Smooth muscle cell (in vitro differentiated cells): ENCODE measurements around the gene TSR3. TPM values are rescaled to one million over a fixed set of nuclear protein-coding genes. Genes with fewer than 3 reads are reported as not detected.

Experiments
- DNase-seq: peaks from one replicate; lab custom pipeline; 2025; ENCODE audit not compliant: unreplicated experiment; lab: John Stamatoyannopoulos, UW
- H2AFZ ChIP-seq: fragments of 200-600 bp; sonication (generic); 2 replicates; pipeline ENCODE4 v1.6.0; 2016; ENCODE audit warnings: antibody characterized with exemption, low read depth, mild to moderate bottlenecking
- H3F3A ChIP-seq: fragments of 200-600 bp; sonication (generic); 2 replicates; pipeline ENCODE4 v1.6.0; 2017; ENCODE audit warnings: antibody characterized with exemption, low read depth
- H3K27ac ChIP-seq: fragments of 200-600 bp; sonication (generic); 2 replicates; pipeline ENCODE4 v1.5.1; 2016; ENCODE audit warnings: low read depth, mild to moderate bottlenecking
- H3K27me3 ChIP-seq: fragments of 200-600 bp; sonication (generic); 2 replicates; pipeline ENCODE4 v1.6.1; 2016; ENCODE audit warnings: low read depth, mild to moderate bottlenecking
- H3K36me3 ChIP-seq: fragments of 200-600 bp; sonication (generic); 2 replicates; pipeline ENCODE4 v1.5.1; 2016; ENCODE audit warnings: low read depth
- H3K4me1 ChIP-seq: fragments of 200-600 bp; sonication (generic); 2 replicates; pipeline ENCODE4 v1.5.1; 2016; ENCODE audit warnings: low read depth
- H3K4me2 ChIP-seq: fragments of 200-600 bp; sonication (generic); 2 replicates; pipeline ENCODE4 v1.6.0; 2016; ENCODE audit warnings: mild to moderate bottlenecking
- H3K4me3 ChIP-seq: fragments of 200-600 bp; sonication (generic); 2 replicates; pipeline ENCODE4 v1.5.1; 2016; ENCODE audit warnings: mild to moderate bottlenecking
- H3K79me2 ChIP-seq: fragments of 200-600 bp; sonication (generic); 2 replicates; pipeline ENCODE4 v1.6.0; 2016; ENCODE audit warnings: low read depth, mild to moderate bottlenecking
- H3K9ac ChIP-seq: fragments of 200-600 bp; sonication (generic); 2 replicates; pipeline ENCODE4 v1.6.0; 2016; ENCODE audit warnings: low read depth
- H3K9me3 ChIP-seq: fragments of 200-600 bp; sonication (generic); replicated peaks from 2 replicates; pipeline ENCODE4 v1.5.1; 2016; ENCODE audit warnings: low read depth
- H4K20me1 ChIP-seq: fragments of 200-600 bp; sonication (generic); 2 replicates; pipeline ENCODE4 v1.6.0; 2016; ENCODE audit warnings: low read depth
- CTCF ChIP-seq: fragments of 200-600 bp; sonication (generic); IDR thresholded peaks from 2 replicates; pipeline ENCODE4 v1.5.1; 2017; ENCODE audit warnings: borderline replicate concordance, mild to moderate bottlenecking, antibody characterized with exemption; ENCODE audit not compliant: insufficient read depth, poor library complexity, severe bottlenecking
- WGBS: methylation state at CpG from one replicate; pipeline ENCODE4 v1.1.7; 2016; ENCODE audit warnings: low lambda C conversion rate; 5-methylcytosine and 5-hydroxymethylcytosine counted together
- polyA plus RNA-seq: library from polyadenylated mRNA; unstranded; fragments of >200 nt; fragmentation: Nextera tagmentation; extraction: Ambion mirVana; gene quantifications from 2 replicates; pipeline ENCODE4 v1.2.1, GENCODE V29; 2016
- total RNA-seq: library from RNA; depleted of rRNA; stranded (reverse); fragments of >200 nt; gene quantifications from 2 replicates; pipeline ENCODE4 v1.2.3, GENCODE V29; 2014

Gene TSR3
- total and polyA plus RNA-seq, 2 experiments from 2014 or later: 54.9 to 142 TPM

DNA sequence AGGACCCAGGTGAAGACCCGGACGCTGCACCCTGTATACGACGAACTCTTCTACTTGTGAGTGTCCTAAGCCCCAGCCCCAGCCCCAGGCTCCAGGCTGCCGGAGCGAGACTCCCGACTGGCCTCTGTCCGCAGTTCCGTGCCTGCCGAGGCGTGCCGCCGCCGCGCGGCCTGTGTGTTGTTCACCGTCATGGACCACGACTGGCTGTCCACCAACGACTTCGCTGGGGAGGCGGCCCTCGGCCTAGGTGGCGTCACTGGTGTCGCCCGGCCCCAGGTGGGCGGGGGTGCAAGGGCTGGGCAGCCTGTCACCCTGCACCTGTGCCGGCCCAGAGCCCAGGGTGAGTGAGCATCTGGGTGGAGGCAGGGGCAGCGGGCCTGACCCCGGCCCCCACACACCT lies 3.7 kb downstream of the TSR3 start:
- Histone ChIP-seq H3K9ac (no peak overlapping the region), H3K4me3 (no peak overlapping the region), H4K20me1 (no peaks in the 10 kb centered on the region), H3K9me3 (no peaks in the 10 kb centered on the region), H3K27ac (no peak overlapping the region), H3K4me1 (peaks cover 7% of the 10 kb centered on the region), H3K27me3 (no peaks in the 10 kb centered on the region), H3K36me3 (no peaks in the 10 kb centered on the region), H3K79me2 (peaks cover 29% of the 10 kb centered on the region), H3F3A (no peaks in the 10 kb centered on the region), H2AFZ (no peak overlapping the region), H3K4me2 (no peak overlapping the region)
- DNase-seq: no peak
- WGBS: 95% methylated on average over 28 of the region's 29 CpGs
- no peak for TF ChIP-seq CTCF

DNA sequence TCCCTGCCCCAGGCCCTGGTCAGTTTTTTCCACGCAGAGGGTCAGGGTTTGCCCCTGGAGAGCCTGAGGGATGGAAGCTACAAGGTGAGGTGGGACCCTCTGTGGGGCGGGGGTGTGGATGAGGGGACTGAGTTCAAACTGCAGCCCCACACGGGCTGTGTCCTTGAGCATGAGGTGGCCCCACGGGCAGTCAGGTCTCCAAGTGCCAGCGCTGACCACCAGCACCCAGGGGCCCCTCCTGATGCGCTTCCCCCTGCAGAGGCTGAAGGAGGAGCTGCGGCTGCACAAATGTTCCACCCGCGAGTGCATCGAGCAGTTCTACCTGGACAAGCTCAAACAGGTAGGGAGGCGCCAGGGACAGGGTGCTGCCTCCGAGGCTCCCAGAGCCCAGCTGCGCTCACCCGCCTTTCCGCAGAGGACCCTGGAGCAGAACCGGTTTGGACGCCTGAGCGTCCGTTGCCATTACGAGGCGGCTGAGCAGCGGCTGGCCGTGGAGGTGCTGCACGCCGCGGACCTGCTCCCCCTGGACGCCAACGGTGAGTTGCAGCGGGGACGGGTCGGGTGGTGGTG lies 4.3 kb downstream of the TSR3 start:
- peaks cover 23% of the 10 kb centered on the region for H3K79me2 ChIP-seq
- peaks cover 1% of the 10 kb centered on the region for H3K4me1 ChIP-seq
- H3K9me3 ChIP-seq: no peaks in the 10 kb centered on the region
- 94% methylated on average over 31 of the region's 31 CpGs for WGBS
- no peak for DNase-seq
- no peaks in the 10 kb centered on the region for H3F3A ChIP-seq
- H3K27me3 ChIP-seq: no peaks in the 10 kb centered on the region
- no peak for TF ChIP-seq CTCF
- no peaks in the 10 kb centered on the region for H3K36me3 ChIP-seq
- H3K27ac ChIP-seq: no peak overlapping the region
- H3K4me2 ChIP-seq: no peak overlapping the region
- H3K9ac ChIP-seq: no peak overlapping the region
- no peak overlapping the region for H2AFZ ChIP-seq
- H3K4me3 ChIP-seq: no peak overlapping the region
- no peaks in the 10 kb centered on the region for H4K20me1 ChIP-seq

GRCh38 chr16:1346422-1347285 lies 5.0 kb downstream of the TSR3 start:
- no peaks in the 10 kb centered on the region for H3K36me3 ChIP-seq
- H3K27ac ChIP-seq: no peak overlapping the region
- WGBS: 91% methylated on average over 29 of the region's 34 CpGs
- no peaks in the 10 kb centered on the region for H3F3A ChIP-seq
- no peaks in the 10 kb centered on the region for H3K9me3 ChIP-seq
- H3K4me3 ChIP-seq: no peak overlapping the region
- no peak overlapping the region for H3K4me2 ChIP-seq
- H3K9ac ChIP-seq: no peak overlapping the region
- no peak overlapping the region for H2AFZ ChIP-seq
- DNase-seq: no peak
- TF ChIP-seq CTCF: no peak
- peaks cover 17% of the 10 kb centered on the region for H3K79me2 ChIP-seq
- no peaks in the 10 kb centered on the region for H3K4me1 ChIP-seq
- no peaks in the 10 kb centered on the region for H4K20me1 ChIP-seq
- no peaks in the 10 kb centered on the region for H3K27me3 ChIP-seq
